ENCODE data around the gene CISD2. TPM values are rescaled to one million over a fixed set of nuclear protein-coding genes. Genes with fewer than 3 reads are reported as not detected.

Gene CISD2
- total and polyA plus RNA-seq, 2 of the 4 experiments (the other 2 are of a cell fraction), result 7.0 to 14.4 TPM

DNA sequence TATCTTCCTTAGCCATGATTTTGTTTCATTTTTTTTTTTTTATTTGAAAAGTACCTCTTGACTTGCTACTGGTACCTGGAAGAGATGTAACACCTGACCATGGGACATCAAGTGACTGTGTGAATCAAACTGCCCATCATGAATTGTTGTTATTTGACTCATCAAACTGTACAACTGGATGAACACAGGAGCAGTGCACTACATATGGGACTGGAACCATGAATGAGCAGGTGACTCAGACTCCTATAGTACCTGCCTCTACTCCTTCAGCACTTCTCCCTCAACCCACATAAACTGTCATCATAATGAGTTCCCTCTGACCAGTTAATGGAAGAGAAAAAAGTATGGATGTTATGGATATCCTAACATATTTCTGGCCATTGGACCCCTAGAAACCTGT, 25.5 kb upstream of the CISD2 start:
- no peak for ATAC-seq (ENCODE audit: low read depth)
- Histone ChIP-seq H2AK5ac (ENCODE audit: low read depth, low read length) (no peak overlapping the region), H3K27me3 (ENCODE audit: control insufficient read depth, insufficient read depth, low read length) (no peaks in the 10 kb centered on the region), H3K23ac (ENCODE audit: low read depth, low read length) (no peak overlapping the region), H3K9ac (ENCODE audit: low read depth, low read length) (no peak overlapping the region), H3K14ac (replicated peaks; ENCODE audit: low read depth, low read length) (no peak overlapping the region), H3K4me2 (ENCODE audit: low read depth, low read length) (no peak overlapping the region), H4K8ac (ENCODE audit: low read depth in 2 of 2, low read length in 2 of 2) (no peak overlapping the region), H3K18ac (ENCODE audit: low read depth, low read length) (no peak overlapping the region), H2BK15ac (ENCODE audit: low read depth, low read length) (no peak overlapping the region), H3K9me3 (ENCODE audit: control insufficient read depth, insufficient read depth, low read length) (no peaks in the 10 kb centered on the region), H2BK120ac (ENCODE audit: low read depth, low read length) (no peak overlapping the region), H3K4me3 (ENCODE audit: insufficient read depth, low read depth, low read length) (no peak overlapping the region), H4K91ac (ENCODE audit: insufficient read depth, low read depth, low read length) (no peak overlapping the region), H3K36me3 (ENCODE audit: control insufficient read depth, insufficient read depth, low read length) (no peaks in the 10 kb centered on the region), H3K56ac (ENCODE audit: extremely low read depth, insufficient read depth, low read length) (no peak overlapping the region), H2BK5ac (ENCODE audit: low read depth, low read length, poor library complexity, severe bottlenecking) (no peak overlapping the region), H2AFZ (replicated peaks; ENCODE audit: low read length, poor library complexity) (no peak overlapping the region), H2AK9ac (replicated peaks; ENCODE audit: low read depth, low read length, poor library complexity) (no peak overlapping the region), H3K4ac (ENCODE audit: low read depth, low read length) (no peak overlapping the region), H3K9me1 (ENCODE audit: insufficient read depth, low read length) (no peaks in the 10 kb centered on the region), H4K20me1 (ENCODE audit: insufficient read depth, low read length) (no peaks in the 10 kb centered on the region), H2BK20ac (ENCODE audit: low read depth, low read length) (no peak overlapping the region), H3K27ac (ENCODE audit: insufficient read depth, low read length) (no peak overlapping the region), H4K5ac (ENCODE audit: low read depth, low read length) (no peak overlapping the region), H3K79me1 (ENCODE audit: low read depth in 1 of 2, low read length in 2 of 2) (no peaks in the 10 kb centered on the region; a peak in 1 of 4 replicates), H3K4me1 (ENCODE audit: control insufficient read depth, insufficient read depth, low read length) (no peaks in the 10 kb centered on the region)
- intact Hi-C loops (cut with micrococcal nuclease), result no loop called here
- TF ChIP-seq, protein P1, sequence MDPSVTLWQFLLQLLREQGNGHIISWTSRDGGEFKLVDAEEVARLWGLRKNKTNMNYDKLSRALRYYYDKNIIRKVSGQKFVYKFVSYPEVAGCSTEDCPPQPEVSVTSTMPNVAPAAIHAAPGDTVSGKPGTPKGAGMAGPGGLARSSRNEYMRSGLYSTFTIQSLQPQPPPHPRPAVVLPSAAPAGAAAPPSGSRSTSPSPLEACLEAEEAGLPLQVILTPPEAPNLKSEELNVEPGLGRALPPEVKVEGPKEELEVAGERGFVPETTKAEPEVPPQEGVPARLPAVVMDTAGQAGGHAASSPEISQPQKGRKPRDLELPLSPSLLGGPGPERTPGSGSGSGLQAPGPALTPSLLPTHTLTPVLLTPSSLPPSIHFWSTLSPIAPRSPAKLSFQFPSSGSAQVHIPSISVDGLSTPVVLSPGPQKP (IDR thresholded peaks at IDR 0.05; ENCODE audit: borderline replicate concordance, low read depth, low read length), result no peak
- TF ChIP-seq POLR2A (IDR thresholded peaks at IDR 0.05; ENCODE audit: low read depth, low read length) (no peak), RFX5 (IDR thresholded peaks at IDR 0.05; ENCODE audit: low read depth, low read length) (no peak), CEBPB (IDR thresholded peaks at IDR 0.05; ENCODE audit: low read depth, low read length) (no peak), RAD21 (IDR thresholded peaks at IDR 0.05; ENCODE audit: low read length) (no peak), BHLHE40 (IDR thresholded peaks at IDR 0.05; ENCODE audit: low read depth, low read length) (no peak), NFE2L2 (IDR thresholded peaks at IDR 0.05; ENCODE audit: low read depth, low read length) (no peak), RCOR1 (IDR thresholded peaks at IDR 0.05; ENCODE audit: insufficient replicate concordance, low read length) (no peak), SMC3 (IDR thresholded peaks at IDR 0.05; ENCODE audit: low read depth, low read length) (no peak), MXI1 (IDR thresholded peaks at IDR 0.05; ENCODE audit: borderline replicate concordance, low read depth, low read length) (no peak), FOS (IDR thresholded peaks at IDR 0.05; ENCODE audit: low read depth, low read length) (no peak), MAZ (IDR thresholded peaks at IDR 0.05; ENCODE audit: borderline replicate concordance, low read depth, low read length) (no peak), CHD1 (IDR thresholded peaks at IDR 0.05; ENCODE audit: low read depth, low read length) (no peak)
- TF ChIP-seq, protein P2, sequence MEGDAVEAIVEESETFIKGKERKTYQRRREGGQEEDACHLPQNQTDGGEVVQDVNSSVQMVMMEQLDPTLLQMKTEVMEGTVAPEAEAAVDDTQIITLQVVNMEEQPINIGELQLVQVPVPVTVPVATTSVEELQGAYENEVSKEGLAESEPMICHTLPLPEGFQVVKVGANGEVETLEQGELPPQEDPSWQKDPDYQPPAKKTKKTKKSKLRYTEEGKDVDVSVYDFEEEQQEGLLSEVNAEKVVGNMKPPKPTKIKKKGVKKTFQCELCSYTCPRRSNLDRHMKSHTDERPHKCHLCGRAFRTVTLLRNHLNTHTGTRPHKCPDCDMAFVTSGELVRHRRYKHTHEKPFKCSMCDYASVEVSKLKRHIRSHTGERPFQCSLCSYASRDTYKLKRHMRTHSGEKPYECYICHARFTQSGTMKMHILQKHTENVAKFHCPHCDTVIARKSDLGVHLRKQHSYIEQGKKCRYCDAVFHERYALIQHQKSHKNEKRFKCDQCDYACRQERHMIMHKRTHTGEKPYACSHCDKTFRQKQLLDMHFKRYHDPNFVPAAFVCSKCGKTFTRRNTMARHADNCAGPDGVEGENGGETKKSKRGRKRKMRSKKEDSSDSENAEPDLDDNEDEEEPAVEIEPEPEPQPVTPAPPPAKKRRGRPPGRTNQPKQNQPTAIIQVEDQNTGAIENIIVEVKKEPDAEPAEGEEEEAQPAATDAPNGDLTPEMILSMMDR (conservative IDR thresholded peaks at IDR 0.05; ENCODE audit: low read depth, low read length), result no peak
- in situ Hi-C loops (cut with MboI; ENCODE audit: low sequenced_read_pairs), result no loop called here
- no peak for DNase-seq
- BruUV-seq (replicated peaks), result no TSS peak
- dilution Hi-C loops (cut with HindIII; ENCODE audit: low sequenced_read_pairs, unreplicated experiment), result no loop called here
- ChIA-PET CTCF (no interaction called here), POLR2A (ENCODE audit: unreplicated experiment) (no interaction called here)
